ENCODE results near the gene EIF2B2. TPM values are rescaled to one million over a fixed set of nuclear protein-coding genes. Genes with fewer than 3 reads are reported as not detected.

EIF2B2 gene
- total and polyA plus RNA-seq, 9 of the 15 experiments (the other 6 are each of a cell fraction or from before 2014, with no cell fraction given), result 10.6 to 94.1 (median 38.9) TPM

DNA sequence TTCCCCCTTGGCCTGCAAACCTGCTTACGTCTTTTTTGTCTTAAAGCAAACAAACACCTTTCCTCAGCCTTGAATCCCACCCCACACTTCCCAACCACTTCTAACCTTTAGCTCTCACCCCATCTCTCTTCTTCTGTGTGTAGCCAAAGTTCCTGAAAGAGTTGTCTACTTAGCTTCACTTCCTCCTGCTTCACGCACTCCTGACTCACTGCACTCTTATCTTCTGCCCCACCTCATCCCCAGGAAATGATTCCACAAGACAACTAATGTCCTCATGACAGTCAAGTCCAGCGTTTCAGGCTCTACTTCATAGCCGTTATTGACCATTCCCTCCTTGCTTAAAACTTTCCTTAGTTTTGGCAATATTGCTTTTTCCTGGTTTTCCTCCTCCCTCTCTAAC, 22.4 kb downstream of the EIF2B2 start (continued):
- TF ChIP-seq, protein P1, sequence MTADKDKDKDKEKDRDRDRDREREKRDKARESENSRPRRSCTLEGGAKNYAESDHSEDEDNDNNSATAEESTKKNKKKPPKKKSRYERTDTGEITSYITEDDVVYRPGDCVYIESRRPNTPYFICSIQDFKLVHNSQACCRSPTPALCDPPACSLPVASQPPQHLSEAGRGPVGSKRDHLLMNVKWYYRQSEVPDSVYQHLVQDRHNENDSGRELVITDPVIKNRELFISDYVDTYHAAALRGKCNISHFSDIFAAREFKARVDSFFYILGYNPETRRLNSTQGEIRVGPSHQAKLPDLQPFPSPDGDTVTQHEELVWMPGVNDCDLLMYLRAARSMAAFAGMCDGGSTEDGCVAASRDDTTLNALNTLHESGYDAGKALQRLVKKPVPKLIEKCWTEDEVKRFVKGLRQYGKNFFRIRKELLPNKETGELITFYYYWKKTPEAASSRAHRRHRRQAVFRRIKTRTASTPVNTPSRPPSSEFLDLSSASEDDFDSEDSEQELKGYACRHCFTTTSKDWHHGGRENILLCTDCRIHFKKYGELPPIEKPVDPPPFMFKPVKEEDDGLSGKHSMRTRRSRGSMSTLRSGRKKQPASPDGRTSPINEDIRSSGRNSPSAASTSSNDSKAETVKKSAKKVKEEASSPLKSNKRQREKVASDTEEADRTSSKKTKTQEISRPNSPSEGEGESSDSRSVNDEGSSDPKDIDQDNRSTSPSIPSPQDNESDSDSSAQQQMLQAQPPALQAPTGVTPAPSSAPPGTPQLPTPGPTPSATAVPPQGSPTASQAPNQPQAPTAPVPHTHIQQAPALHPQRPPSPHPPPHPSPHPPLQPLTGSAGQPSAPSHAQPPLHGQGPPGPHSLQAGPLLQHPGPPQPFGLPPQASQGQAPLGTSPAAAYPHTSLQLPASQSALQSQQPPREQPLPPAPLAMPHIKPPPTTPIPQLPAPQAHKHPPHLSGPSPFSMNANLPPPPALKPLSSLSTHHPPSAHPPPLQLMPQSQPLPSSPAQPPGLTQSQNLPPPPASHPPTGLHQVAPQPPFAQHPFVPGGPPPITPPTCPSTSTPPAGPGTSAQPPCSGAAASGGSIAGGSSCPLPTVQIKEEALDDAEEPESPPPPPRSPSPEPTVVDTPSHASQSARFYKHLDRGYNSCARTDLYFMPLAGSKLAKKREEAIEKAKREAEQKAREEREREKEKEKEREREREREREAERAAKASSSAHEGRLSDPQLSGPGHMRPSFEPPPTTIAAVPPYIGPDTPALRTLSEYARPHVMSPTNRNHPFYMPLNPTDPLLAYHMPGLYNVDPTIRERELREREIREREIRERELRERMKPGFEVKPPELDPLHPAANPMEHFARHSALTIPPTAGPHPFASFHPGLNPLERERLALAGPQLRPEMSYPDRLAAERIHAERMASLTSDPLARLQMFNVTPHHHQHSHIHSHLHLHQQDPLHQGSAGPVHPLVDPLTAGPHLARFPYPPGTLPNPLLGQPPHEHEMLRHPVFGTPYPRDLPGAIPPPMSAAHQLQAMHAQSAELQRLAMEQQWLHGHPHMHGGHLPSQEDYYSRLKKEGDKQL (CRISPR knock-in tag; IDR thresholded peaks at IDR 0.05; ENCODE audit: borderline replicate concordance), result no peak
- TF ChIP-seq ILK (tag; IDR thresholded peaks at IDR 0.05; ENCODE audit: borderline replicate concordance, low read depth) (no peak), FOXP1 (CRISPR knock-in tag; IDR thresholded peaks at IDR 0.05) (no peak), PYGO2 (tag; IDR thresholded peaks at IDR 0.05) (no peak), XRCC5 (IDR thresholded peaks at IDR 0.05; ENCODE audit: low read depth, low read length) (no peak), MCM7 (IDR thresholded peaks at IDR 0.05) (no peak), BRCA1 (IDR thresholded peaks at IDR 0.05) (no peak), BRCA1 (CRISPR knock-in tag; IDR thresholded peaks at IDR 0.05) (no peak), NFIX (CRISPR knock-in tag; IDR thresholded peaks at IDR 0.05; ENCODE audit: low read depth) (no peak)
- TF ChIP-seq, protein P2, sequence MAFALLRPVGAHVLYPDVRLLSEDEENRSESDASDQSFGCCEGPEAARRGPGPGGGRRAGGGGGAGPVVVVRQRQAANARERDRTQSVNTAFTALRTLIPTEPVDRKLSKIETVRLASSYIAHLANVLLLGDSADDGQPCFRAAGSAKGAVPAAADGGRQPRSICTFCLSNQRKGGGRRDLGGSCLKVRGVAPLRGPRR (CRISPR knock-in tag; IDR thresholded peaks at IDR 0.05), result no peak
- TF ChIP-seq, protein P3, sequence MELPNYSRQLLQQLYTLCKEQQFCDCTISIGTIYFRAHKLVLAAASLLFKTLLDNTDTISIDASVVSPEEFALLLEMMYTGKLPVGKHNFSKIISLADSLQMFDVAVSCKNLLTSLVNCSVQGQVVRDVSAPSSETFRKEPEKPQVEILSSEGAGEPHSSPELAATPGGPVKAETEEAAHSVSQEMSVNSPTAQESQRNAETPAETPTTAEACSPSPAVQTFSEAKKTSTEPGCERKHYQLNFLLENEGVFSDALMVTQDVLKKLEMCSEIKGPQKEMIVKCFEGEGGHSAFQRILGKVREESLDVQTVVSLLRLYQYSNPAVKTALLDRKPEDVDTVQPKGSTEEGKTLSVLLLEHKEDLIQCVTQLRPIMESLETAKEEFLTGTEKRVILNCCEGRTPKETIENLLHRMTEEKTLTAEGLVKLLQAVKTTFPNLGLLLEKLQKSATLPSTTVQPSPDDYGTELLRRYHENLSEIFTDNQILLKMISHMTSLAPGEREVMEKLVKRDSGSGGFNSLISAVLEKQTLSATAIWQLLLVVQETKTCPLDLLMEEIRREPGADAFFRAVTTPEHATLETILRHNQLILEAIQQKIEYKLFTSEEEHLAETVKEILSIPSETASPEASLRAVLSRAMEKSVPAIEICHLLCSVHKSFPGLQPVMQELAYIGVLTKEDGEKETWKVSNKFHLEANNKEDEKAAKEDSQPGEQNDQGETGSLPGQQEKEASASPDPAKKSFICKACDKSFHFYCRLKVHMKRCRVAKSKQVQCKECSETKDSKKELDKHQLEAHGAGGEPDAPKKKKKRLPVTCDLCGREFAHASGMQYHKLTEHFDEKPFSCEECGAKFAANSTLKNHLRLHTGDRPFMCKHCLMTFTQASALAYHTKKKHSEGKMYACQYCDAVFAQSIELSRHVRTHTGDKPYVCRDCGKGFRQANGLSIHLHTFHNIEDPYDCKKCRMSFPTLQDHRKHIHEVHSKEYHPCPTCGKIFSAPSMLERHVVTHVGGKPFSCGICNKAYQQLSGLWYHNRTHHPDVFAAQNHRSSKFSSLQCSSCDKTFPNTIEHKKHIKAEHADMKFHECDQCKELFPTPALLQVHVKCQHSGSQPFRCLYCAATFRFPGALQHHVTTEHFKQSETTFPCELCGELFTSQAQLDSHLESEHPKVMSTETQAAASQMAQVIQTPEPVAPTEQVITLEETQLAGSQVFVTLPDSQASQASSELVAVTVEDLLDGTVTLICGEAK (IDR thresholded peaks at IDR 0.05), result no peak
- TF ChIP-seq, protein P3 (CRISPR knock-in tag; IDR thresholded peaks at IDR 0.05), result no peak
- TF ChIP-seq, protein P4, sequence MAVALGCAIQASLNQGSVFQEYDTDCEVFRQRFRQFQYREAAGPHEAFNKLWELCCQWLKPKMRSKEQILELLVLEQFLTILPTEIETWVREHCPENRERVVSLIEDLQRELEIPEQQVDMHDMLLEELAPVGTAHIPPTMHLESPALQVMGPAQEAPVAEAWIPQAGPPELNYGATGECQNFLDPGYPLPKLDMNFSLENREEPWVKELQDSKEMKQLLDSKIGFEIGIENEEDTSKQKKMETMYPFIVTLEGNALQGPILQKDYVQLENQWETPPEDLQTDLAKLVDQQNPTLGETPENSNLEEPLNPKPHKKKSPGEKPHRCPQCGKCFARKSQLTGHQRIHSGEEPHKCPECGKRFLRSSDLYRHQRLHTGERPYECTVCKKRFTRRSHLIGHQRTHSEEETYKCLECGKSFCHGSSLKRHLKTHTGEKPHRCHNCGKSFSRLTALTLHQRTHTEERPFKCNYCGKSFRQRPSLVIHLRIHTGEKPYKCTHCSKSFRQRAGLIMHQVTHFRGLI (CRISPR knock-in tag; IDR thresholded peaks at IDR 0.05), result no peak
